ENCODE results near the gene PTPRD.
"Not testable (repeated sequence)": the region's sequence is repeated elsewhere in the genome, so short reads cannot be mapped to it uniquely, and the experiment has no call there.

Gene PTPRD

GRCh38 chr9:9170439-9171134, 1442.2 kb downstream of the PTPRD start:
- no peak for DNase-seq (ENCODE audit: low read depth in 3 of 3)

GRCh38 chr9:9142001-9142400, 1470.8 kb downstream of the PTPRD start:
- no peak for DNase-seq (ENCODE audit: low read depth in 3 of 3)

- no peak for DNase-seq (ENCODE audit: low read depth in 3 of 3)
Measured at GRCh38 chr9:9133526-9133925, 1479.3 kb downstream of the PTPRD start.

- DNase-seq (ENCODE audit: low read depth in 3 of 3) = no peak
Measured at GRCh38 chr9:9124616-9125015, 1488.2 kb downstream of the PTPRD start.

- no peak for DNase-seq (ENCODE audit: low read depth in 3 of 3)
Measured at GRCh38 chr9:9122230-9122875, 1490.4 kb downstream of the PTPRD start.

- no peak for DNase-seq (ENCODE audit: low read depth in 3 of 3)
Measured at GRCh38 chr9:9117866-9118265, 1494.9 kb downstream of the PTPRD start.

- DNase-seq (ENCODE audit: low read depth in 3 of 3) = no peak
Measured at GRCh38 chr9:9112001-9112720, 1500.6 kb downstream of the PTPRD start.

- DNase-seq (ENCODE audit: low read depth in 3 of 3) = no peak
Measured at GRCh38 chr9:9108641-9109040, 1504.2 kb downstream of the PTPRD start.

GRCh38 chr9:9102295-9102694, 1510.5 kb downstream of the PTPRD start:
- DNase-seq (ENCODE audit: low read depth in 3 of 3) = no peak

- DNase-seq (ENCODE audit: low read depth in 3 of 3) = no peak
Measured at GRCh38 chr9:9100070-9100469, 1512.7 kb downstream of the PTPRD start.

- no peak for DNase-seq (ENCODE audit: low read depth in 3 of 3)
Measured at GRCh38 chr9:9099646-9100045, 1513.2 kb downstream of the PTPRD start.

- DNase-seq (ENCODE audit: low read depth in 3 of 3) = not testable (repeated sequence)
Measured at GRCh38 chr9:9097254-9097653, 1515.5 kb downstream of the PTPRD start.

- no peak for DNase-seq (ENCODE audit: low read depth in 3 of 3)
Measured at GRCh38 chr9:9091387-9091786, 1521.4 kb downstream of the PTPRD start.

- no peak for DNase-seq (ENCODE audit: low read depth in 3 of 3)
Measured at GRCh38 chr9:9079473-9079872, 1533.3 kb downstream of the PTPRD start.

GRCh38 chr9:9078301-9078700, 1534.5 kb downstream of the PTPRD start:
- no peak for DNase-seq (ENCODE audit: low read depth in 3 of 3)

GRCh38 chr9:9061627-9062026, 1551.2 kb downstream of the PTPRD start:
- no peak for DNase-seq (ENCODE audit: low read depth in 3 of 3)

GRCh38 chr9:9054354-9054992, 1558.3 kb downstream of the PTPRD start:
- DNase-seq (ENCODE audit: low read depth in 3 of 3) = no peak

- DNase-seq (ENCODE audit: low read depth in 3 of 3) = no peak
Measured at GRCh38 chr9:9045572-9045971, 1567.2 kb downstream of the PTPRD start.

- no peak for DNase-seq (ENCODE audit: low read depth in 3 of 3)
Measured at GRCh38 chr9:9045072-9045471, 1567.7 kb downstream of the PTPRD start.

- DNase-seq (ENCODE audit: low read depth in 3 of 3) = not testable (repeated sequence)
Measured at GRCh38 chr9:9043788-9044187, 1569.0 kb downstream of the PTPRD start.

- no peak for DNase-seq (ENCODE audit: low read depth in 3 of 3)
Measured at GRCh38 chr9:9041756-9042155, 1571.0 kb downstream of the PTPRD start.

- DNase-seq (ENCODE audit: low read depth in 3 of 3) = no peak
Measured at GRCh38 chr9:9033022-9033421, 1579.8 kb downstream of the PTPRD start.
